ES-I3 (cell line): ENCODE results near the gene SORL1.
"Not testable (repeated sequence)": the region's sequence is repeated elsewhere in the genome, so short reads cannot be mapped to it uniquely, and the experiment has no call there.

Experiments
- H3K36me3 ChIP-seq: 2 replicates; pipeline ENCODE4 v1.6.1; 2013; ENCODE audit warnings: mild to moderate bottlenecking, low read length, control low read depth, moderate library complexity; ENCODE audit not compliant: insufficient read depth
- H3K4me1 ChIP-seq: 2 replicates; pipeline ENCODE4 v1.6.1; 2013; ENCODE audit warnings: mild to moderate bottlenecking, control low read depth, low read length; ENCODE audit not compliant: insufficient read depth
- H3K9ac ChIP-seq: 2 replicates; pipeline ENCODE4 v1.6.1; 2013; ENCODE audit warnings: low read depth, mild to moderate bottlenecking, low read length, moderate library complexity
- H3K9me3 ChIP-seq: 2 replicates; pipeline ENCODE4 v1.6.1; 2013; ENCODE audit warnings: mild to moderate bottlenecking, low read length, moderate library complexity; ENCODE audit not compliant: control insufficient read depth, insufficient read depth

The SORL1 gene

GRCh38 chr11:121451986-121452608 lies at the start of gene SORL1:
SORL1 (plus strand) TSS chr11:121452314; CDS start chr11:121452332, 18 bp downstream.
- Histone ChIP-seq H3K4me1 (peaks cover 11% of the 10 kb centered on the region), H3K9ac (peak within 1 kb of the TSS; percentile 95), H3K9me3 (no peaks in the 10 kb centered on the region), H3K36me3 (no peaks in the 10 kb centered on the region)

GRCh38 chr11:121405646-121406045 lies 46.5 kb upstream of the SORL1 start:
- no peak overlapping the region for H3K9ac ChIP-seq
- peaks cover 25% of the 10 kb centered on the region for H3K4me1 ChIP-seq

GRCh38 chr11:121406291-121406690 lies 45.8 kb upstream of the SORL1 start:
- peaks cover 14% of the 10 kb centered on the region for H3K9me3 ChIP-seq
- H3K36me3 ChIP-seq, result no peaks in the 10 kb centered on the region
- H3K4me1 ChIP-seq, result peaks cover 25% of the 10 kb centered on the region
- H3K9ac ChIP-seq, result 0 out of 2 replicates have a peak overlapping the region, but pooled peaks have one; percentile 15

More at GRCh38 chr11:121405646-121406045, 46.5 kb upstream of the SORL1 start:
- Histone ChIP-seq H3K36me3 (no peaks in the 10 kb centered on the region), H3K9me3 (peaks cover 14% of the 10 kb centered on the region)

- peaks cover 25% of the 10 kb centered on the region for H3K4me1 ChIP-seq
- H3K9me3 ChIP-seq, result peaks cover 7% of the 10 kb centered on the region; the same call in 1 of the 2 replicates
- H3K36me3 ChIP-seq, result no peaks in the 10 kb centered on the region
- H3K9ac ChIP-seq, result no peak overlapping the region
Measured at GRCh38 chr11:121408830-121409229, 43.3 kb upstream of the SORL1 start.

- H3K9me3 ChIP-seq, H3K36me3 ChIP-seq, H3K9ac ChIP-seq: not testable (repeated sequence)
- H3K4me1 ChIP-seq, result peaks cover 25% of the 10 kb centered on the region
Measured at GRCh38 chr11:121410041-121410440, 42.1 kb upstream of the SORL1 start.

GRCh38 chr11:121411330-121411729 lies 40.8 kb upstream of the SORL1 start:
- H3K4me1 ChIP-seq, result peaks cover 16% of the 10 kb centered on the region
- not testable (repeated sequence) for H3K9ac ChIP-seq, H3K36me3 ChIP-seq, H3K9me3 ChIP-seq

GRCh38 chr11:121412000-121412587 lies 40.0 kb upstream of the SORL1 start:
- peaks cover 10% of the 10 kb centered on the region for H3K4me1 ChIP-seq
- H3K9me3 ChIP-seq, result no peaks in the 10 kb centered on the region
- no peak overlapping the region for H3K9ac ChIP-seq
- H3K36me3 ChIP-seq, result no peaks in the 10 kb centered on the region

GRCh38 chr11:121412711-121413415 lies 39.3 kb upstream of the SORL1 start:
- H3K9me3 ChIP-seq, result no peaks in the 10 kb centered on the region
- no peaks in the 10 kb centered on the region for H3K36me3 ChIP-seq
- H3K9ac ChIP-seq, result no peak overlapping the region
- H3K4me1 ChIP-seq, result peaks cover 6% of the 10 kb centered on the region

- H3K4me1 ChIP-seq, result no peaks in the 10 kb centered on the region
- no peak overlapping the region for H3K9ac ChIP-seq
- H3K36me3 ChIP-seq, result no peaks in the 10 kb centered on the region
- no peaks in the 10 kb centered on the region for H3K9me3 ChIP-seq
Measured at GRCh38 chr11:121414141-121414913, 37.8 kb upstream of the SORL1 start.

GRCh38 chr11:121415856-121416255 lies 36.3 kb upstream of the SORL1 start:
- H3K4me1 ChIP-seq, result no peaks in the 10 kb centered on the region

GRCh38 chr11:121417055-121417551 lies 35.0 kb upstream of the SORL1 start:
- H3K4me1 ChIP-seq, result no peaks in the 10 kb centered on the region
- H3K36me3 ChIP-seq, result no peaks in the 10 kb centered on the region
- no peak overlapping the region for H3K9ac ChIP-seq
- no peaks in the 10 kb centered on the region for H3K9me3 ChIP-seq

More at GRCh38 chr11:121415856-121416255, 36.3 kb upstream of the SORL1 start:
- H3K36me3 ChIP-seq, result no peaks in the 10 kb centered on the region
- H3K9ac ChIP-seq, result no peak overlapping the region
- H3K9me3 ChIP-seq, result no peaks in the 10 kb centered on the region

- Histone ChIP-seq H3K9ac (no peak overlapping the region), H3K36me3 (no peaks in the 10 kb centered on the region), H3K9me3 (no peaks in the 10 kb centered on the region), H3K4me1 (no peaks in the 10 kb centered on the region)
Measured at GRCh38 chr11:121417607-121418006, 34.5 kb upstream of the SORL1 start.

GRCh38 chr11:121418625-121419114 lies 33.4 kb upstream of the SORL1 start:
- H3K9me3 ChIP-seq, result no peaks in the 10 kb centered on the region
- H3K4me1 ChIP-seq, result no peaks in the 10 kb centered on the region
- H3K9ac ChIP-seq, result no peak overlapping the region
- H3K36me3 ChIP-seq, result no peaks in the 10 kb centered on the region

GRCh38 chr11:121419836-121420235 lies 32.3 kb upstream of the SORL1 start:
- Histone ChIP-seq H3K4me1 (no peaks in the 10 kb centered on the region), H3K36me3 (no peaks in the 10 kb centered on the region), H3K9ac (no peak overlapping the region), H3K9me3 (no peaks in the 10 kb centered on the region)
